HG02678 (cell line): ENCODE results near the gene TMEM92.

Experiments
- ATAC-seq: cut with Tn5 transposase; IDR thresholded peaks from one replicate; pipeline ENCODE4 v1.9.1; 2021; ENCODE audit warnings: mild to moderate bottlenecking, moderate library complexity; ENCODE audit not compliant: unreplicated experiment

Gene TMEM92

GRCh38 chr17:50322271-50322670, 48.0 kb downstream of the TMEM92 start:
- ATAC-seq, result no peak

GRCh38 chr17:50323060-50323459, 48.8 kb downstream of the TMEM92 start:
- ATAC-seq, result no peak

GRCh38 chr17:50325906-50326305, 51.6 kb downstream of the TMEM92 start:
- no peak for ATAC-seq

GRCh38 chr17:50326831-50327364, 52.6 kb downstream of the TMEM92 start:
- peak; percentile 48 for ATAC-seq

- ATAC-seq, result no peak
Measured at GRCh38 chr17:50328363-50329325, 54.4 kb downstream of the TMEM92 start.

- no peak for ATAC-seq
Measured at GRCh38 chr17:50329716-50330115, 55.5 kb downstream of the TMEM92 start.

GRCh38 chr17:50330151-50330775, 56.0 kb downstream of the TMEM92 start:
- ATAC-seq, result no peak
